Measurements from ENCODE around the gene PNLIPRP3.

The PNLIPRP3 gene

GRCh38 chr10:116451711-116452337 lies 24.2 kb downstream of the PNLIPRP3 start:
- DNase-seq: peak; percentile 40

GRCh38 chr10:116452338-116452720 lies 24.7 kb downstream of the PNLIPRP3 start:
- DNase-seq: no peak

GRCh38 chr10:116457488-116457887 lies 29.8 kb downstream of the PNLIPRP3 start:
- DNase-seq: peak; percentile 8

GRCh38 chr10:116460219-116460618 lies 32.6 kb downstream of the PNLIPRP3 start:
- no peak for DNase-seq

DNA sequence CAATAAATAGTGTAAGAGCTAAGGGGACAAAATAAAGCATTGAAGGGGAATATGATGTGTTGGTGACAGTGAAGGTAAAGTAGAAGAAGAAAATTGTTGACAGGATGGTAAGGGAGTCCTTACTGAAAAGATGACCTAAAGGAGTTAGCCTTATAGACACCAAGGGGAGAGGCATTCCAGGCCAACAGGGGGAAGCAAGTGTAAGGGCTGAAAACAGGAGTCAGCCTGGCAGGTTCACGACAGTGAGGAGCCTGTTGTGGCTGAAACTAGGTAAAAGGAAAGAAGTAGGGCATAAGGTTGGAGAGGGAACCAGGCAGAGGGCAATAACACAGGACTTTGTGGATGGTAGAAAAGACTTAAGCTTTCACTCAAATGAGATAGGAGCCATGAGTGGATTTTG lies 34.0 kb downstream of the PNLIPRP3 start:
- DNase-seq: no peak

GRCh38 chr10:116464257-116464656 lies 36.6 kb downstream of the PNLIPRP3 start:
- no peak for DNase-seq

DNA sequence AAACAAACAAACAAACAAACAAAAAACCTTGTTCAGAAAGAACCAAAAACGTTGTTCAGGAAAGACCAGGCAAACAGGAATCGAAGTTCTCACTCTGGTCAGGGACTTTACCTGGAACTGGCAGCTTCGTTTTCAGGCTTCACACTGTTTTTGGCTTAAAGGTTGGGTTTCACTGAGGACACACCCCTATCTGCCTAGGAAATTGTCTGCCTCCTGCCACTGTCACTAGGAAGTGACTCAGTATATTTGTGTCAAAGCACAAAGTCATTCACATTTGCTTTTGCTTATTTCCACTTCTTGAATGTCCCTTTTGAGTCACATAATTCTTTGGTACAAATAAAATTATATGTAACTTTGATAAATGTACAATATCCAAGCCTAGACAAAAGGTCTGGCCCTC lies 37.9 kb downstream of the PNLIPRP3 start:
- peak; percentile 60 for DNase-seq

GRCh38 chr10:116466715-116467422 lies 39.2 kb downstream of the PNLIPRP3 start:
- no peak for DNase-seq

- DNase-seq: peak; percentile 30
These were observed 41.8 kb downstream of the PNLIPRP3 start for GRCh38 chr10:116469437-116469836.

GRCh38 chr10:116470071-116470470 lies 42.4 kb downstream of the PNLIPRP3 start:
- DNase-seq: no peak

DNA sequence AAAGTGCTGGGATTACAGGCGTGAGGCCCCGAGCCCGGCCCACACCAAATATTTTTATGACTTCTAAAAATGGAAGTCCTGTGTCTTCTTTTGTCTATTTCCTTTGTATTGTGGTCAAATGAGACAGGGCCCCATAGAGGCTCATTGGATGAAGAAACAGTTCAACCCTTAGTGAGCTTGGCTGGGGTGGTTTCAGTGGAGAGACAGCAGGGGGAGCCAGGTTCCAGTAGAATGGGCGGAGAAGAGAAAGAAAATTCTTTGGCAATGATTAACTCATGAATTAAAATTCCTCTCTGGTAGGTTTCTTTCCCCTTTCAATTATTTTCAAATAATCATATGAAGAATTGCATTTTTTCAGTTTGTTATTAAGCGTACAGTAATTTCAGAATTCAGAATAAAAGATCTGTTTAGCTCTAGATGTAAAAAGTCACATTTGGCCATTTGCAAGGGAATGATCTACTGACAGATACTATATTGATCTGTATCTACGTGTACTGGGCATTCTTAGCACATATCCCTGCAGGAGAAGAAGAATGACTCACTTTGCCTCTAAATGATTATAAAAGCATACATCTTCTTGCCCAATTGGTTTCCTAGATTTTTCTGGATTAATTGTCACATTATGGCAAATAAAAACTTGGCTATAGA lies 43.2 kb downstream of the PNLIPRP3 start:
- peak; percentile 28 for DNase-seq

DNA sequence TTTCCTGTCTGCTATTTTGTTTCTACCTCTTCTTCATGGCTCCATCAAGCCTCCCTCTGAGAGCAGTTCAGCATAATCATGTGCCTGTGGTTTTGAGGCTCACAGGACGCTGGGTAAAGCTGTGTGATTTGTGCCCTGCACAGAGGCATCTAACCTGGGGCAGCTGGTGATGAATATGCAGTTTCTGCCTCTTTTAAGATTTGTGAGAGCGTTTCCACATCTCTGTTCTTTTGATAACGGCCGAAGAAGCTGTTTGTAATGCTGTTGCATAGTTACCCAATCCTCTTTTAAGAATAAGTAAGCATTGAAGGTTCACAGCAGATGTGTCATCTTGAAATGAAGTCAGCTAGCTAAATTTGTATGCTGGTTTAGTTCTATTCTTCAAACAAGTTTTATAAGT lies 45.2 kb downstream of the PNLIPRP3 start:
- peak; percentile 51 for DNase-seq

- no peak for DNase-seq
These were observed 48.2 kb downstream of the PNLIPRP3 start for GRCh38 chr10:116475866-116476265.

GRCh38 chr10:116476461-116476860 lies 48.8 kb downstream of the PNLIPRP3 start:
- DNase-seq: no peak

DNA sequence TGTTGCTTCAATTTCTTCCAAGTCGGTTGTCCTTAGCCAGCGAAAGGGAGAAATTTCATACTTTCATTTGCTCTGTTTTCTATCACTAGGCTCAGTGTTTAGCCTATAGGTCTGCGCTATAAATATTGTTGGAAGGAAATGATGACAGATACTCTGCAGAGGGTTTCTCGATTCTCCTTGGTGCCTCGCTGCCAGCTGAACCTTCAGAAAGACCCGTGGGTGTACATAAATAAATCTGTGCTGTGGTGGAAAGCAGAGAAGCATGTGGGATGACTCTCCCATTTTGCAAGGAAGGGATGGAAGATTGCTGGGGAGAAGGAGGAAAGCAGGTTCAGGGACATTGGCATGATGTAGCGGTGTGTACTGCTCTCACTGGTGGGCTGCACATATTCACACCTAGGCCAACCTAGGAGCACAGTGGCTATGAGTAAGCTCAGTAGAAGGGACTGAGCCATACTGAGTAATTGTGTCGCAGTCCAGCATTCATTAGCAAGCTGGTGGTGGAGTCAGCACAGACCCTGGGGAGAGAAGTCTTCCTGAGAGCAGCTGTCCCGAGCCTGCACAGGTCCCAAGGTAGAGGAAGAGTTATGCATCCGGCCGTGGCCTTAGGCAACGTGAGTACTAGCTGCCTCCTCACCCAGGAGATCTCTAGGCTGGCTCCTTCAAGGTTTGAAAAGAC lies 50.5 kb downstream of the PNLIPRP3 start:
- DNase-seq: no peak

- DNase-seq: no peak
These were observed 59.3 kb downstream of the PNLIPRP3 start for GRCh38 chr10:116486770-116487448.

- no peak for DNase-seq
These were observed 60.1 kb downstream of the PNLIPRP3 start for GRCh38 chr10:116487522-116488430.

GRCh38 chr10:116489460-116489859 lies 61.8 kb downstream of the PNLIPRP3 start:
- DNase-seq: no peak

DNA sequence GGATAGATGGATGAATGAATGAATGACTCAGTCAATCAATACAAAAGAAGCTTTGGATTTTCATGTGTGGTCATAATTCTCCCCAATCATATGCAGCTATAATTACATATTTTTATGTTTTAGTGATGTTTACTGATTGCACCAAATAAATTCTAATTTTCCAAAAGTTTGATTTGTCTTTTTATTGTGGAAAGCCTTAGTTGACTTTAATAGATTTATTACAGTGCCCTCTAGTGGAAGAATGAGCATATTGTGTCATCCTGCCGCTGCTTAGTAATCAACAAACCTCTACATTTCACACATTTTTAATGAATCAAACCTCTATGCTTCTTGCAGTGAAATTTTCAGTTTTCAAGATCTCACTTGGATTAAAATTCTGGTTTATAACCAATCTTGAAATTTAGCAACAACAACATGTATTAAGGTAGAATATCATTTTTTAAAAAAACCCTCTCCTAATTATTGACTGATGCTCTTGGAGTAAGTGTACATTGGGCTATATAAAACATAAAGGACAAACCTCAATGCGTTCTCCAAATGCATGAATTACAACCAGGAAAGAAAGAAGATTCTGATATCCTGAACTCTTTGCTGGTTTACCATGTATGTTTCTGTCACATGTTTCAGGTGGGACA lies 62.5 kb downstream of the PNLIPRP3 start:
- DNase-seq: peak; percentile 39

DNA sequence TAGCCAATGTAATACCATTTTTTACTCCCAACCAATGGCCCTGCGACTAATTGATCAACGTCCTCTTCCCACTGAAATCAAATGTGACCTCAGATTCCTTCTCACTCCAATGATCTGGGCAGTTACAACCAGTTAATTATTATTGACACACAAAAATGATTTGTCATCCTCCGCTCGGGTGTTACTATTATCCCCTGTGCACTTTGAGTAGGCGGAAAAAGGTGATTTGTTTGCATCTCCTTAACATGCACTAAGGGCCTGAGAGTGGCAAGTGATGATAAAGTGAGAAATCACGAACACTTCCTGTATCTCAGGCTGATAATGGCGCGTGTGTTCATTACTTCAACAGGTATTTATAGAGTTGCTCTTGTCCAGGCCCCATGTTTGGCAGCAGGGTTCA lies 77.1 kb downstream of the PNLIPRP3 start:
- no peak for DNase-seq

DNA sequence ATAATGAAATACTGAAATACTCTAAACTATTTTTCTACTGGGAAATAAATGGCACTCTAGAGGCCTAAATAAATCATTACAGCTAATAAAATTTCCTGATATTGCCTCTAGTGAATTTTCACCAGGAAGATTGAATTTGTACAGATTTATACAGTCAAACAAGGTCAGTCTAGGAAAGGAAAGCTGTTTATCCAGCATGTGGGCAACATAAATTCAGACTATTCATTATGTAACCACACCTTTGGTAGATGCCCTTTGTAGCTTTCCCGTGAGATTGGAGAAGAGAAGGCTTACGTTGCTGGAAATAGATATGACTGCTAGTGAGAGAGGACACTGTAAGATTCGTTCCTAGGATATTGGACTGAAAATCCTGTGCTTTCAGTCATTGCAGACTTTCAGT lies 82.9 kb downstream of the PNLIPRP3 start:
- no peak for DNase-seq

Measured in inflammatory macrophage treated with lipopolysaccharide for 4 hours (primary cell).